Measurements from ENCODE around the gene UCHL3. TPM values are rescaled to one million over a fixed set of nuclear protein-coding genes. Genes with fewer than 3 reads are reported as not detected.

Gene UCHL3
- total and polyA plus RNA-seq, 9 of the 15 experiments (the other 6 are each of a cell fraction or from before 2014, with no cell fraction given) = 42.2 to 112 (median 85.4) TPM

- TF ChIP-seq JUND (IDR thresholded peaks at IDR 0.05; ENCODE audit: borderline replicate concordance, low read depth, low read length) (peak; percentile 91), JUND (tag; IDR thresholded peaks at IDR 0.05; ENCODE audit: borderline replicate concordance, low read depth, low read length) (no peak), KAT2B (IDR thresholded peaks at IDR 0.05; ENCODE audit: low read depth, low read length) (no peak), POLR2G (IDR thresholded peaks at IDR 0.05; ENCODE audit: low read depth, low read length) (peak; percentile 90), ZBTB40 (IDR thresholded peaks at IDR 0.05) (peak; percentile 65), ZBTB40 (CRISPR knock-in tag; IDR thresholded peaks at IDR 0.05) (no peak), U2AF1 (optimal IDR thresholded peaks at IDR 0.05; ENCODE audit: low read depth, low read length) (no peak), FOSL1 (tag; conservative IDR thresholded peaks at IDR 0.05) (no peak), C11orf30 (IDR thresholded peaks at IDR 0.05; ENCODE audit: low read depth) (no peak), HDAC8 (tag; IDR thresholded peaks at IDR 0.05) (no peak), NR0B1 (IDR thresholded peaks at IDR 0.05; ENCODE audit: partially characterized antibody) (no peak), SREBF2 (CRISPR knock-in tag; IDR thresholded peaks at IDR 0.05) (no peak), PRMT5 (CRISPR knock-in tag; IDR thresholded peaks at IDR 0.05) (no peak), MAZ (CRISPR knock-in tag; conservative IDR thresholded peaks at IDR 0.05 in 1 of 2, IDR thresholded peaks at IDR 0.05 in 1 of 2) (0 out of 4 replicates have a peak, but pooled peaks of 1 of the 2 experiments have one; percentile 44), SMARCC2 (IDR thresholded peaks at IDR 0.05; ENCODE audit: low read depth) (no peak), HNRNPK (IDR thresholded peaks at IDR 0.05; ENCODE audit: low read depth, low read length, poor library complexity, severe bottlenecking) (no peak), MEF2A (IDR thresholded peaks at IDR 0.05; ENCODE audit: control insufficient read depth, low read depth, low read length) (no peak)
Observed at GRCh38 chr13:75537401-75538365, 11.9 kb upstream of the UCHL3 start, which contains the start of gene COMMD6 (continued).

Data from K562 (cell line).